BLaER1 (cell line): ENCODE results near the gene PRCP.

Experiments
- H3K27ac ChIP-seq: shearing (Covaris generic); formaldehyde crosslinking; 2 replicates; pipeline ENCODE4 v1.8.1; 2022
- H3K27me3 ChIP-seq: shearing (Covaris generic); formaldehyde crosslinking; 2 replicates; pipeline ENCODE4 v1.8.1; 2022
- H3K36me3 ChIP-seq: shearing (Covaris generic); formaldehyde crosslinking; 2 replicates; pipeline ENCODE4 v1.8.1; 2022
- H3K4me1 ChIP-seq: shearing (Covaris generic); formaldehyde crosslinking; 2 replicates; pipeline ENCODE4 v1.8.1; 2022
- H3K4me2 ChIP-seq: shearing (Covaris generic); formaldehyde crosslinking; 2 replicates; pipeline ENCODE4 v1.8.1; 2022
- H3K4me3 ChIP-seq: shearing (Covaris generic); formaldehyde crosslinking; 2 replicates; pipeline ENCODE4 v1.8.1; 2022
- H3K9ac ChIP-seq: shearing (Covaris generic); formaldehyde crosslinking; 2 replicates; pipeline ENCODE4 v1.8.1; 2022
- H3K9me3 ChIP-seq: shearing (Covaris generic); formaldehyde crosslinking; 2 replicates; pipeline ENCODE4 v1.8.1; 2022
- H4K20me1 ChIP-seq: shearing (Covaris generic); formaldehyde crosslinking; 2 replicates; pipeline ENCODE4 v1.8.1; 2022
- Cebpa-rat ChIP-seq: shearing (Covaris generic); IDR thresholded peaks from 2 replicates; pipeline ENCODE4 v1.8.1; 2022

PRCP gene

GRCh38 chr11:82792319-82792718, 107.9 kb downstream of the PRCP start:
- H3K9ac ChIP-seq: no peak overlapping the region
- H3K4me2 ChIP-seq: no peak overlapping the region
- H3K27ac ChIP-seq: no peak overlapping the region
- H3K9me3 ChIP-seq: no peaks in the 10 kb centered on the region
- peaks cover 10% of the 10 kb centered on the region for H3K4me1 ChIP-seq
- no peaks in the 10 kb centered on the region for H3K36me3 ChIP-seq
- no peak for TF ChIP-seq Cebpa-rat
- H3K27me3 ChIP-seq: no peaks in the 10 kb centered on the region
- no peaks in the 10 kb centered on the region for H4K20me1 ChIP-seq
- H3K4me3 ChIP-seq: no peak overlapping the region

- Histone ChIP-seq H4K20me1 (no peaks in the 10 kb centered on the region), H3K4me1 (peaks cover 10% of the 10 kb centered on the region), H3K4me2 (no peak overlapping the region), H3K27me3 (no peaks in the 10 kb centered on the region), H3K9ac (no peak overlapping the region), H3K36me3 (no peaks in the 10 kb centered on the region), H3K9me3 (no peaks in the 10 kb centered on the region), H3K27ac (no peak overlapping the region), H3K4me3 (no peak overlapping the region)
- no peak for TF ChIP-seq Cebpa-rat
Measured at GRCh38 chr11:82791779-82792178, 108.5 kb downstream of the PRCP start.

- H3K27me3 ChIP-seq: no peaks in the 10 kb centered on the region
- no peaks in the 10 kb centered on the region for H3K9me3 ChIP-seq
- H3K27ac ChIP-seq: no peak overlapping the region
- H3K4me3 ChIP-seq: no peak overlapping the region
- TF ChIP-seq Cebpa-rat: no peak
- no peaks in the 10 kb centered on the region for H3K36me3 ChIP-seq
- H4K20me1 ChIP-seq: no peaks in the 10 kb centered on the region
- peaks cover 10% of the 10 kb centered on the region for H3K4me1 ChIP-seq
- peak overlapping the region; percentile 10; the same call in 1 of the 2 replicates for H3K4me2 ChIP-seq
- H3K9ac ChIP-seq: no peak overlapping the region
Measured at GRCh38 chr11:82790723-82791484, 109.3 kb downstream of the PRCP start.

GRCh38 chr11:82787981-82788380, 112.2 kb downstream of the PRCP start:
- no peak overlapping the region for H3K9ac ChIP-seq
- H3K4me3 ChIP-seq: no peak overlapping the region
- H3K27ac ChIP-seq: no peak overlapping the region
- no peaks in the 10 kb centered on the region for H3K36me3 ChIP-seq
- no peak overlapping the region for H3K4me2 ChIP-seq
- H3K4me1 ChIP-seq: peaks cover 10% of the 10 kb centered on the region
- TF ChIP-seq Cebpa-rat: no peak
- no peaks in the 10 kb centered on the region for H4K20me1 ChIP-seq
- H3K9me3 ChIP-seq: no peaks in the 10 kb centered on the region
- no peaks in the 10 kb centered on the region for H3K27me3 ChIP-seq

GRCh38 chr11:82786836-82787235, 113.4 kb downstream of the PRCP start:
- H3K4me2 ChIP-seq: no peak overlapping the region
- no peak overlapping the region for H3K4me3 ChIP-seq
- H3K9me3 ChIP-seq: no peaks in the 10 kb centered on the region
- no peak overlapping the region for H3K9ac ChIP-seq
- no peaks in the 10 kb centered on the region for H3K27me3 ChIP-seq
- H3K4me1 ChIP-seq: peaks cover 10% of the 10 kb centered on the region
- H3K27ac ChIP-seq: no peak overlapping the region
- no peak for TF ChIP-seq Cebpa-rat
- H3K36me3 ChIP-seq: no peaks in the 10 kb centered on the region
- H4K20me1 ChIP-seq: no peaks in the 10 kb centered on the region

GRCh38 chr11:82786001-82786400, 114.2 kb downstream of the PRCP start:
- Histone ChIP-seq H3K4me1 (peaks cover 7% of the 10 kb centered on the region), H3K27me3 (no peaks in the 10 kb centered on the region), H4K20me1 (no peaks in the 10 kb centered on the region), H3K4me3 (no peak overlapping the region), H3K36me3 (no peaks in the 10 kb centered on the region), H3K9me3 (no peaks in the 10 kb centered on the region), H3K9ac (no peak overlapping the region), H3K27ac (no peak overlapping the region), H3K4me2 (no peak overlapping the region)
- TF ChIP-seq Cebpa-rat: no peak

GRCh38 chr11:82782825-82783374, 117.3 kb downstream of the PRCP start:
- no peak overlapping the region for H3K27ac ChIP-seq
- no peak; the same call in 1 of the 2 replicates for TF ChIP-seq Cebpa-rat
- no peak overlapping the region for H3K4me3 ChIP-seq
- no peak overlapping the region for H3K9ac ChIP-seq
- H3K27me3 ChIP-seq: no peaks in the 10 kb centered on the region
- no peaks in the 10 kb centered on the region for H4K20me1 ChIP-seq
- no peak overlapping the region for H3K4me2 ChIP-seq
- H3K4me1 ChIP-seq: no peaks in the 10 kb centered on the region
- H3K9me3 ChIP-seq: no peaks in the 10 kb centered on the region
- no peaks in the 10 kb centered on the region for H3K36me3 ChIP-seq

GRCh38 chr11:82778776-82779175, 121.5 kb downstream of the PRCP start:
- H3K4me2 ChIP-seq: no peak overlapping the region
- H3K4me1 ChIP-seq: no peaks in the 10 kb centered on the region
- no peak overlapping the region for H3K27ac ChIP-seq
- H3K9me3 ChIP-seq: peaks cover 13% of the 10 kb centered on the region; the same call in 1 of the 2 replicates
- TF ChIP-seq Cebpa-rat: no peak
- H3K4me3 ChIP-seq: no peak overlapping the region
- H4K20me1 ChIP-seq: no peaks in the 10 kb centered on the region
- H3K36me3 ChIP-seq: no peaks in the 10 kb centered on the region
- no peak overlapping the region for H3K9ac ChIP-seq
- no peaks in the 10 kb centered on the region for H3K27me3 ChIP-seq

GRCh38 chr11:82776377-82776776, 123.9 kb downstream of the PRCP start:
- peaks cover 13% of the 10 kb centered on the region; the same call in 1 of the 2 replicates for H3K9me3 ChIP-seq
- H3K4me1 ChIP-seq: no peaks in the 10 kb centered on the region
- no peak overlapping the region for H3K9ac ChIP-seq
- no peaks in the 10 kb centered on the region for H4K20me1 ChIP-seq
- H3K27me3 ChIP-seq: no peaks in the 10 kb centered on the region
- no peak overlapping the region for H3K4me2 ChIP-seq
- H3K36me3 ChIP-seq: no peaks in the 10 kb centered on the region
- no peak overlapping the region for H3K4me3 ChIP-seq
- H3K27ac ChIP-seq: no peak overlapping the region
- TF ChIP-seq Cebpa-rat: no peak

GRCh38 chr11:82775736-82776346, 124.4 kb downstream of the PRCP start:
- no peak overlapping the region for H3K4me2 ChIP-seq
- no peak for TF ChIP-seq Cebpa-rat
- H3K4me3 ChIP-seq: no peak overlapping the region

More at GRCh38 chr11:82775736-82776346, 124.4 kb downstream of the PRCP start:
- Histone ChIP-seq H3K27me3 (no peaks in the 10 kb centered on the region), H3K9ac (no peak overlapping the region), H3K9me3 (peaks cover 13% of the 10 kb centered on the region; the same call in 1 of the 2 replicates), H3K36me3 (no peaks in the 10 kb centered on the region), H3K27ac (no peak overlapping the region), H4K20me1 (no peaks in the 10 kb centered on the region), H3K4me1 (no peaks in the 10 kb centered on the region)
